HG02943 (cell line): Measurements from ENCODE around the gene ZNF827.
A peak's percentile ranks its signal among the peaks of the same experiment; 100 is the strongest.

ENCODE experiments used
- ATAC-seq: cut with Tn5 transposase; IDR thresholded peaks from one replicate; pipeline ENCODE4 v1.9.1; 2021; ENCODE audit warnings: mild to moderate bottlenecking, low read depth, moderate library complexity; ENCODE audit not compliant: unreplicated experiment

The ZNF827 gene

DNA sequence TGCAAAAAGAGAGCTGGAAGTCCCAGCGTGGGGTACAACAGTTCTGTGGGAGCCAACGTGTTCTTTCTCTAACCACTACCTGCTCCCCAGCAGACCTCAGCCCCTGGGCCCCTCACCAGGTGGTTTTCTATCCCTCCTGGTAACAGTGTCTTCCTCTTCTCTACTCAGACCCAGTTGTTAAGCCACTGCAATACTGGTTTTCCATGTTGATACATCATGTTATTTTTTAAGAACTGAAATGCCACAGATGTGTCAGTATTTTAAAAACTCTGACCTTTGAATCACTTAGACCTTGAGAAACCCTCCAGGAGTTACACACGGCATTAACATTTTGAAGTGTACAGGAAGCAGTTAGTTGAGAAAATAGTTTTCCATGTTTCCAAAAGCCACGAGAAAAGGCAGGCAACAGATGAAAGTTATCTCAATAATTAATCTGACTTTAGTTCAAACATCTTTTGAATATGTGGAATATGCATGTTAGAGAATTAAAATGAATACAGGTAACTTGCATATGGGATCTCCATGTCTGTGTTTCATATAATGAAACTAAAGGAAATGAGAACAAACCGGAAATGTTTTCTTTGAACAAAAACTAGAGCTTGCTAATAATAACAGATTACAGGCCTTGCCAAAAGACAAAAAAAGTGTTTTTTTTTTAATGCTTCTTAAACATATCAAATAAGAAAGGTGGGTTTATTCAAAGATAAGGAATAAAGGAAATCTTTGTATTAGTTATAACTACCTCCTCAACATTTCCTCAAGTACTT is 108.8 kb downstream of the ZNF827 start:
- peak; percentile 47 for ATAC-seq

- peak; percentile 64 for ATAC-seq
These were observed 109.7 kb downstream of the ZNF827 start for GRCh38 chr4:145828802-145829485.

GRCh38 chr4:145827885-145828284 is 110.7 kb downstream of the ZNF827 start:
- no peak for ATAC-seq

GRCh38 chr4:145825255-145825654 is 113.4 kb downstream of the ZNF827 start:
- ATAC-seq: no peak

DNA sequence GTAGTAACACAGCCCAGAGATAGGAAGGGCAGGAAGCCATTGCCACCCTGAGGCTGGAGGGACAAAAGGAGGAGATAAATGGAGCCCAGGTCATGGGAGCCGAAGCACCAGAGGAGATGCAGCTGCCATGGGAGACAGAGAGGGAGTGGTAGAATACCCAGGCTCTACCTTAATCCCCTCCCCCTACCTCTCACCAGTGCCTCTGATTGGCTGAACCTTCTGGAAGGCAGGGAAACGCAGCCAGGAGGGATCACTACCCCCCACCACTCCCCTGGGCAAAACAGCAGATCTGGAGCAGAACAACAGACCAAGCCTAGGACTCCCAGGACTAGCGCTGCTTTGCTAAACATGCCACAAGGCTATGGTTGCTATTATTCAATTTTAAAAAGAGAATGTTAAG is 114.2 kb downstream of the ZNF827 start:
- no peak for ATAC-seq

GRCh38 chr4:145823743-145824142 is 114.9 kb downstream of the ZNF827 start:
- ATAC-seq: no peak

DNA sequence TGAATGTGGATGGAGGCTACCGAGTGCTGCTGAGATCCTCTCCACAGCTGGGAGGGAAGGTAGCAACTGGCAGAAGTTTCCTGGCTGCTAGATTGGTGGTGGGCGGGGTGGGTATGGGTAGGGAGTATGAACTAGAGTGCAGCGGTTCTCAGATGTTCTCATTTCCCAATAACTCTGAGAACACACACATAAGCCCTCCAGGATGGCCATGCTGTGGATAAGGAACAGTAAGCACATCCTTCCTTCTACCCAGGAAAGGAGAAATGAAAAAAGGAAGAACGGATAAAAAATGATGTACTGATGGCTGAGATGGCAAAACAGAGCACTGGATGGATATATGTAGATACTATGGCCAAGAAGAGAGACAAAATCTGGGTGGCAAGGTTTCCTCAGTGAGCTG is 116.0 kb downstream of the ZNF827 start:
- no peak for ATAC-seq

DNA sequence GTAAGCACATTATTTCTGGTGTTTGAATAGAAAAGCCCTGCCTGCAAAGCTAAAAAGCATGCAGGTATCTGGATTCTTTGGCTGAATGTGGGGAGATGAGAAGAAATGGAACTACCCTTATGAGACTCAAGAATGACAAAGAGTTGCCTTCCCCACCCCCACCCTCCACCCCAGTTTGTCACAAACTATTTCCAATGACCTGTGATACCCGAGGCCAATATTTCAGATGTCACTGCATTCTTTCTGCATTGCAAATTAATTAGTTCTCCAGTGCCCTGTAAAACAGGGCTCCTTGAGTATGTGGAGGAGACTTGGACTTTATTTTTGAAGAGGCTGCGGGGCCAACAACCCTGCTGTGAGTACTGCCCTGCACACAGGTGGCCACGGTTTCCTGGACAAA is 116.4 kb downstream of the ZNF827 start:
- no peak for ATAC-seq

DNA sequence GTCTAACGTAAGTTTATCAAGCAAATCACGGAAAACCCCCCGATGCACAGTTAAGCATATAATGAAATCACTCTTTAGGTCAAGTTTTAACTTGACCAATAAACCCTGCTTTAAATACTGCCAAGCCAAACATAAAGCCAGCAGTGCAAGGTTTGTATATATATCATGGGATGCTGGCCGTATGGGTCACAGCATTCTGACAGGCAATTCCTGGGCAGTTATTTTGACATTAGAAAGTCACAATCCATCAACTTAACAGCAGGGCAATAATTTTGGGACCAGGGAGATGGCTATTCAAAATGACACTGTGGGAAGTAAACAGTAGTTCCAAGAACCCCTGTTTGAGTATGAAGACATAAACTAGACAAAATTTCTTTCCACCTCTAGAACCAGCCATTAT is 116.9 kb downstream of the ZNF827 start:
- ATAC-seq: no peak

DNA sequence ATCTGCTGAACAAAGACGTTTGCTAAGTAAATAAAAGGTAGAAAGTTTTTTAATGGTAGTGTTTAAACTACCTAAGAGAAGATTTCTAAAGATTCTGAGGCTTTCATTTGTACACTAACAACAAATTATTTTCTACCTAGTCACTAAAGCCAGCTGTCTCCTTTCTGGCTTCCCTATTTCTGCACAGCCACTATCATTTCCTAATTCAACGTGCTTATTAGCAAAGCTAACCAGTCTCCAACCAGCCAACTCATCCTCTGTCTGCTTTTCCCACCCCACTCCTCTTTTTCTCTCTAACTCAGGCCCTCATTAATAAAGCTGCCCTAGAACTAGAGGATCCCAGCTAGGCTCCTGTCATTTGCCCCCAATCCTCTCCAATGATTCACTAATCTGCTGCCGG is 118.2 kb downstream of the ZNF827 start:
- no peak for ATAC-seq

DNA sequence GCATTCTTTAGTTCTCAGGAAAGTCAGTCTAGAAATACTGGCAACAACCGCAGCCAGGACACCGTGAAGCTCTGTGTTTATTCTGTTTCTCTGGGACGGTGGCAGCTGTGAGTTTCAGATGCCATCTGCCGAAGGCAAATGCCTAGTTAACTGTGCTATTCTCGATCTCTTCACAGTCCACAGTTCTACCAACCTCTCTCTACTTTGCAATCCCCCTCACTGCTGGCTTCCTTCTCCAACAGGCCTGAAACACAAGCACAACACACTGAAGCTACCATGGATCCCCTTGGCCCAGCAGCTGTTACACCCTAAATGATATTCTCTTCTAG is 118.8 kb downstream of the ZNF827 start:
- no peak for ATAC-seq

DNA sequence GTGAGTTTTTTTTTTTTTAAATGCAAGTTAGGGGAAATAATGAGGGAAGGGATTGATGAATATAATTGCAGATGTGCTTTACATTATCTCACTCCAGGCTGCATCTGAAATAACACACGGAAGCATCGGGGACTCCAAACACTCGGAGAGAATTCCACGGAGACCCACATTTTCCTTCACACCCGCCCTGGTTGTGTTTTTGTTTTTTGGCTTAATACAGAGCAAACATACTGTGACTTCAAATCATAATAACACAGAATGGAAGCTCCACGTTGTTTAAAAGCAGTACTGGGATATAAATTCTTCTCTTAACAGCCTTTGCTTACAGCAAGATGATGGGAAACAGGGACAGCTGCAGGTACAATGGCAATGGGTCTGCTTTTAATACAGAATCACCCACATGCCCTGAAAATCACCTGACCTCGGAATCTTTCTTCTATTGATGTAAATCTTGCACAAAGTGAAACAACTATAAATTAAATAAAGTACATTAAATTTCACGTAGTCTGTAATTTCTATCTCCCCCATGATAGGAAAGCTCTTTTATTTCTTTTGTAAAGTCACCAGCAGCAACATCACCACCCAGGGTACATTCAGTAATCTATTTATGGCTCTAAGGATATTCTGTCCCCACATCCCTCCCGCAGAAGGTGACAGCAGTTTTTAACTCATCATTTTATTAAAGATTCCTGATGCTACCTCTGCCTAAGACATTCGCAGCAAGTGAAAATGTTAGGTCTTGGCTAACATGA is 119.3 kb downstream of the ZNF827 start:
- ATAC-seq: no peak

- no peak for ATAC-seq
These were observed 120.6 kb downstream of the ZNF827 start for GRCh38 chr4:145818011-145818410.

GRCh38 chr4:145816091-145816490 is 122.5 kb downstream of the ZNF827 start:
- ATAC-seq: no peak

- ATAC-seq: no peak
These were observed 123.0 kb downstream of the ZNF827 start for GRCh38 chr4:145815626-145816025.

- ATAC-seq: no peak
These were observed 123.5 kb downstream of the ZNF827 start for GRCh38 chr4:145815027-145815612.

DNA sequence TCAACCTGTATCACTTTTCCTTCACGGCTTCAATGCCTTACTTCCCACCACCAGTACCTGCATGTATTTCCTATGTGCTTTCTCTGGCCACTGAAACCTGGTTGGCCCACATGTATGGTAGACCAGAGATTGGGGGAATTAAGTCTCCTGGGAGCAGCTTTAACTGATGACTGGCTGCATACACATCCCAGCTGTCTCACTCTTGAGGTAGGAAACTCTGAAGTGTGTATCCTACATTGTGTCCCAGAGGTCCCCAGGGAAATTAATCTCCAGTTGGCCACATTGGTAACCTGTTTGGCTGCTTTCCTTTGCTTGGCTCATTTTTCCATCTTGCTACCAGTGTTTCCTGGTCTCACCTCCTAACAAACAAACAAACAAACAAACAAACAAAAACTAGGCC is 124.4 kb downstream of the ZNF827 start:
- no peak for ATAC-seq

DNA sequence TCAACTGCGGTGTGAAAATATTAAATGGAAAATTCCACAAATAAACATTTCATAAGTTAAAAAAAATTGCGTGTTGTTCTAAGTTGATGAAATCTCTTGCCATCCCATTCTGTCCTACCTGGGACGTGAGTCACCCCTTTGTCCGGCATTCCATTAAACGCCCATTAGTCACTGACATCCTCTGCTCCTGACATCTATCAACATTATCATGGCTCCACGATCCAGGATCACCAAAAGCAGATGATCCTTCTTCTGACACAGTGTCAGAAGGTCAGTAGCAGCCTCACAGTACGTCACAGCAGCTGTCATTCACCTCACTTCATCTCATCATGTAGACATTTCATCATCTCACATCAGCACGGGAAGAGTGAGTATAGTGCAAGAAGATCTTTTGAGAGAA is 125.7 kb downstream of the ZNF827 start:
- ATAC-seq: no peak

- no peak for ATAC-seq
These were observed 129.6 kb downstream of the ZNF827 start for GRCh38 chr4:145808848-145809512.

- peak; percentile 49 for ATAC-seq
These were observed 130.5 kb downstream of the ZNF827 start for GRCh38 chr4:145808021-145808650.
